ENCODE results near the gene RAF1.

- no peak for TF ChIP-seq POLR2A (IDR thresholded peaks at IDR 0.05)
- no peak for TF ChIP-seq POLR2AphosphoS5 (IDR thresholded peaks at IDR 0.05)
- no peak for TF ChIP-seq CTCF (IDR thresholded peaks at IDR 0.05)
Observed at GRCh38 chr3:12709334-12709733, 45.4 kb upstream of the RAF1 start.

Data from stomach (tissue), 4 donors.